Activated gamma-delta T cell (primary cell): ENCODE measurements around the gene MIA2.

Experiments used
- DNase-seq: peaks from one replicate; lab custom pipeline; 2025; lab: John Stamatoyannopoulos, UW

Gene MIA2

GRCh38 chr14:39384177-39384576 is 150.5 kb downstream of the MIA2 start:
- no peak for DNase-seq

DNA sequence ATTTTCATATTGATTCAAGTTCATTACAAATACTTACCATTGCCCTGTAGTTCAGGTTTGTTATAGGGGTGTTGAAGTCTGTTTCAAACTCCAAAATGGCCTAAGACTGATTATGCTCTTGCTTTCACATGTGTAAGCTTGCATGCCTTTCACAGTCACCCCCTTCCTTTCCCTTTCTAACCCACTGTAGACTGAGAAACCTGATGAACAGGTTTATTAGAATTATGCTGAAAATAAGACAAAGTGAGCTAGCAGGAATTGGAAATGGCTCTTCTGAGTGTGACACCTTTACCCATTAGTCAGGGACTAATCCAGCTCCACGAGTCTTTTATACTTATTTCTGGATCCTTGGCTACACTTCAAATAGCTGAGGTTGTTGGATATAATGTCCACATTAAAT is 159.6 kb downstream of the MIA2 start:
- no peak for DNase-seq

GRCh38 chr14:39395555-39396254 is 162.0 kb downstream of the MIA2 start:
- DNase-seq = no peak

DNA sequence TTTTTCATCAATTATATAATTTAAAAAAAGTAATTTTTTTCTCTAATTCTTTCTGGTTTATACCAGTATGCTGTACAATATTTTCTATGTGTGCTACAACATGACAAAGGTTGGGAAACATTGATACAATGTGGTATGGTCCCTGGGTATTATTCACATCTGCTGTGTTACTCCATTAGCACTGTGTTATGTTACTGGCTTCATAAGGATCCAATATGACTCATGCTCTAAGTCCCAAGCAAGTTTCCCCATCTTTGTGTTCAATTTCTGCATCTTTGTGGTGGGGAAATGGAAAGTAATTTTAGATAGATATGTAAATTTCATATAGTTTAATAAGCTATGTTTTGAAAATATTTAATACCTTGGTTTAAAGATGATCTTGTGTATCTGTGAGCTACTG is 162.7 kb downstream of the MIA2 start:
- no peak for DNase-seq

- no peak for DNase-seq
Observed at GRCh38 chr14:39398382-39398781, 164.7 kb downstream of the MIA2 start.

DNA sequence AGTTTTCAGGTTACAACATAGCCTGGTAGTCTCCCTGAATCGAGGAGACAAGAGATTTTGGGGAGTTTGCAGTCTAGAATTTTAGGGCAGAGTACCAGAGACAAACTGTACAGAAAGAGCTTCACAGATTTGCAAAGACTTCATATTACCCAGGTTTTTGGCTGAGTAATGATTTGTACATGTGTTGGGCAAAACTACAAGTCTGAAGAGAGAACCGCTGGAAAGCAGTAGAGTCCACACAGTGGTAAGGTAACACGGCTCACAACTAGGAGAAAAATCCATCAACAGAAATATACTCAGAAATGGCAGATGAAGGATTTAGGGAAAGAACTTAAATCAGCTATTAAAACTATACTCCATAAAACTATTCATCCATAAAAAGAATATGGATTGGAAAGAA is 172.8 kb downstream of the MIA2 start:
- DNase-seq = no peak

DNA sequence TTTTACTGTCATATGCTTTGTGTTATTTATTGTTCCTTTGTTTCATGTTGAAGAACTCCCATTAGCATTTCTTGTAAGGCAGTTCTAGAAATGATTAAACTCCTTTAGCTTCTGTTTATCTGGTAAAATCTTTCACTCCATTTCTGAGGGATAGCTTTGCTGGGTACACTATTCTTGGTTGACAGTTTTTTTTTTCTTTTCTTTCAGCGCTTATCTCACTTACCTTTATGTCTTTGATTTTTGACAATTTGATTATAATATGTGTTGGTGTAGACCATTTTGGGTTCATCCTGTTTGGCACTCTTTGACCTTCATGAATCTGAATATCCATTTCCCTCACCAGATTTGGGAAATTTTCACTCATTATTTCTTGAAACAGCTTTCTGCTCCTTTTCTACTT is 182.4 kb downstream of the MIA2 start:
- DNase-seq = no peak

GRCh38 chr14:39417014-39417413 is 183.3 kb downstream of the MIA2 start:
- DNase-seq = no peak

DNA sequence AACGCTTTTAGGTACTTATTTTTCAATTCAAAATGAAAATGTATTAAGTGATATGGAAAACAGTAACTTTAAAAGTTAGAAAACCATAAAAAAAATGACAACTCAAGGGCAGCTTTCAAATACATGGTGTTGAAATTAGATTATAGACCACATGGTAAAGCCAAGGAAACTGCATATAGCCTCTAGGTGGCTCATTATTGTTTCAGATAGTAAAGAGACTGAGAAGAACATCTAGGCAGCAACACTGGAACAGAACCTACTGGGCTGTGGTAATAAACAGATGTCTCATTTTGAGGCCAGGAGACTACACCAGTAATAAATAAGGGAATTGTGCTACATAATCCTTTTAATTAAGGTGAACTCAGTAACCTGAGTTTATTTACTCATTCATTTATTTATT is 185.6 kb downstream of the MIA2 start:
- DNase-seq = no peak

DNA sequence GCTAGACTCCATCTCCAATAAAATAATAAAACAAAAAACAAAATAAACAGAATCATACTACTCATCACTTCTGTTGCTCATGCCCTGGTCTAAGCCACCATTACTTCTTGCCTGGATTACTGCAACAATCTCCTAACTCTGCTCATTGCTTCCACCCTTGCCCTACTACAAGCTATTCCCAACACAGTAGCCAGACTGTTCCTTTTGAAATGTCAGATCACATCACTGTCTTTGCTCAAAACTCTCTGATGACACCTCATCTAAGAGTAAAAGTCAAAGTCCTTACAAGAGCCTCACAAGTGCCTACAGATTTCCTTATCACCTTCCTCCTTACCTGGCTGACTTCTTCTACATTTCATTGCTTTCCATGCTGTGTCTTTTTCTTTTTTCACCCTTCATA is 188.5 kb downstream of the MIA2 start:
- DNase-seq = no peak

GRCh38 chr14:39423793-39424192 is 190.1 kb downstream of the MIA2 start:
- no peak for DNase-seq

GRCh38 chr14:39425947-39426346 is 192.2 kb downstream of the MIA2 start:
- no peak for DNase-seq

GRCh38 chr14:39426605-39427004 is 192.9 kb downstream of the MIA2 start:
- no peak for DNase-seq

DNA sequence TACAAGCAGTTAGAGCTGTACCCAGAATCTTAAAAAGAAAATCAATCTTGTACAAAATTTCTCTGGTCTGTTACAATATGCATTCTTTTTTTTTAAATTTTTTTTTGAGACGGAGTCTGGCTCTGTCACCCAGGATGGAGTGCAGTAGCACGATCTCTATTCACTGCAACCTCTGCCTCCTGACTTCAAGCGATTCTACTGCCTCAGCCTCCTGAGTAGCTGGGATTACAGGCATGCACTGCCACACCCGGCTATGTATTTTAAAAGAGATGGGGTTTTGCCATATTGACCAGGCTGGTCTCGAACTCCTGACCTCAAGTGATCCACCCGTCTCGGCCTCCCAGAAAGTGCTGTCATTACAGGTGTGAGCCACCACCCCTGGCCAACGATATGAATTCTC is 194.4 kb downstream of the MIA2 start:
- no peak for DNase-seq

GRCh38 chr14:39430762-39431415 is 197.2 kb downstream of the MIA2 start:
- DNase-seq = no peak

GRCh38 chr14:39431416-39432178 is 197.9 kb downstream of the MIA2 start:
- DNase-seq = no peak

GRCh38 chr14:39432179-39432618 is 198.5 kb downstream of the MIA2 start, which contains the start of gene FBXO33:
FBXO33 (minus strand) TSS chr14:39432433; CDS start chr14:39432162, 271 bp downstream.
- peak; percentile 95 for DNase-seq

GRCh38 chr14:39432619-39433451 is 199.1 kb downstream of the MIA2 start:
- DNase-seq = peak; percentile 67

- DNase-seq = no peak
Observed at GRCh38 chr14:39433452-39433813, 199.7 kb downstream of the MIA2 start.

GRCh38 chr14:39434401-39434800 is 200.7 kb downstream of the MIA2 start:
- DNase-seq = no peak

GRCh38 chr14:39435241-39435640 is 201.5 kb downstream of the MIA2 start:
- DNase-seq = no peak
